ENCODE results near the gene RPL31.

RPL31 gene

DNA sequence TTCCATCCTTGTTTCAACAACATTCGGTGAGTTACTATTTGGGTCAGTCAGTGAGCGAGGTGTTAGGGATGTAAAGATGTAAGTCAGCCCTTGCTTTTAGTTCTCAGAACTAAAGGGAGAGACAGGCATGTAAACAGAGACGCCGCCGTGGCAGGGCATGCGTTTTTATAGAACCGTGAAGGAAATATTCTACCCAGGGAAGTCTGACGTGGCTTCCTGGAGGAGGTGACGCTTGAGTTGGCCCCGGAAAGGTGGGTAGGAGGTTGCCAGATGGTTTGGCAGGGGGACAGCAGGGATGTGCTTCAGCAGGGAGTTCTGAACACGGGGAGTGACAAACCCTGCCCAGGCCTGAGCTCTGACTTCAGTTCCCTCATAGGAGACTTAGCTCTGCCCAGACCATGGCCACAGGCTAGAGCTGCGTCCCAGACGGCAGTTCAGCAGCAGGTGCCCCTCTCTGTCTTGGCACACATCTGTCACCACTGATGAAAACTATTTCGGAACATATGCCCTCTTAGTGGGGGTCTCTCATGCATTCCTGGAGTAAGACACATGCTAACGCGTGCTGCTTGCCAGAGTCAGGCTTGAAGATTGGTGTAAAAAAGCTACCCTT lies 23.4 kb upstream of the RPL31 start:
- no peaks in the 10 kb centered on the region for H3K27me3 ChIP-seq (ENCODE audit: insufficient read depth, low read length, poor library complexity)
- TF ChIP-seq CTCF (IDR thresholded peaks at IDR 0.05; ENCODE audit: borderline replicate concordance, extremely low read depth, low read length, poor library complexity, severe bottlenecking) = no peak
- ATAC-seq (ENCODE audit: insufficient read depth, low read depth) = no peak

DNA sequence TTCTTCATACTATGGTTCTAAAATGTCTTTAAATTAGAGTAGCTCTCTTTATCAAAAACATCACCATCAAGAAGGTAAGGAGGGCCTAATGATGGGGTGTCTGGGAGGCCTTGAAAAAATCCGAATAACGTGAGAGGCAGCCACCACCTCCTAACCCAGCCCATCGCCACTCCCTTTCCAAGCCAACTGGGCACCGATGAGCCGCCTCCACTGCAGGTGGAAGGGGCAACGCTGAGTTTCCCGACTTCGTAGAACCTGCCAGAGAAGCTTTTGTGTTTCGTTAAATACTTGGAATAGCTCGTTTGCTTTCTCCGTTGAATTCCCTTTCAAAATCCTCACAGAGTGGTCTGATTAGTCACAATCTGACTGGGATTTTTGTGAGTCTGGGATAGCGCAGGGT lies 22.0 kb upstream of the RPL31 start:
- ATAC-seq (ENCODE audit: insufficient read depth, low read depth) (no peak), DNase-seq (no peak)
- no peaks in the 10 kb centered on the region for H3K36me3 ChIP-seq (ENCODE audit: insufficient read depth, low read length)
- no peaks in the 10 kb centered on the region for H3K4me1 ChIP-seq (ENCODE audit: insufficient read depth, low read length)
- H4K20me1 ChIP-seq (ENCODE audit: insufficient read depth, low read length) = 0 out of 2 replicates have a peak, but pooled peaks cover 1% of the 10 kb centered on the region
- no peak overlapping the region for H3K27ac ChIP-seq (ENCODE audit: low read length)
- no peak overlapping the region for H2AFZ ChIP-seq (ENCODE audit: low read depth, low read length)
- no peaks in the 10 kb centered on the region for H3K9me3 ChIP-seq (ENCODE audit: insufficient read depth, low read length, severe bottlenecking)
- H3K27me3 ChIP-seq (ENCODE audit: insufficient read depth, low read length, poor library complexity) = no peaks in the 10 kb centered on the region
- H3K4me2 ChIP-seq (ENCODE audit: insufficient read depth, low read length) = no peak overlapping the region
- no peaks in the 10 kb centered on the region for H3K79me2 ChIP-seq (ENCODE audit: insufficient read depth, low read length)
- no peak overlapping the region for H3K4me3 ChIP-seq (ENCODE audit: low read depth in 1 of 2, low read length in 2 of 2)
- H3K9ac ChIP-seq (ENCODE audit: low read depth, low read length) = no peak overlapping the region
- TF ChIP-seq CTCF (IDR thresholded peaks at IDR 0.05; ENCODE audit: borderline replicate concordance, extremely low read depth, low read length, poor library complexity, severe bottlenecking) = no peak
- TF ChIP-seq EZH2 (IDR thresholded peaks at IDR 0.05; ENCODE audit: borderline replicate concordance, low read depth, low read length, severe bottlenecking) = no peak

More for the DNA sequence above, 23.4 kb upstream of the RPL31 start:
- Histone ChIP-seq H3K27ac (ENCODE audit: low read length) (no peak overlapping the region), H4K20me1 (ENCODE audit: insufficient read depth, low read length) (no peaks in the 10 kb centered on the region), H3K4me3 (ENCODE audit: low read depth in 1 of 2, low read length in 2 of 2) (no peak overlapping the region), H3K36me3 (ENCODE audit: insufficient read depth, low read length) (0 out of 2 replicates have a peak, but pooled peaks cover 4% of the 10 kb centered on the region), H3K79me2 (ENCODE audit: insufficient read depth, low read length) (no peaks in the 10 kb centered on the region), H3K9ac (ENCODE audit: low read depth, low read length) (no peak overlapping the region), H2AFZ (ENCODE audit: low read depth, low read length) (no peak overlapping the region), H3K4me2 (ENCODE audit: insufficient read depth, low read length) (no peak overlapping the region), H3K9me3 (ENCODE audit: insufficient read depth, low read length, severe bottlenecking) (no peaks in the 10 kb centered on the region), H3K4me1 (ENCODE audit: insufficient read depth, low read length) (no peaks in the 10 kb centered on the region)
- DNase-seq = no peak

- no peak for ATAC-seq (ENCODE audit: insufficient read depth, low read depth)
- H3K4me2 ChIP-seq (ENCODE audit: insufficient read depth, low read length) = no peak overlapping the region
- 0 out of 2 replicates have a peak, but pooled peaks cover 3% of the 10 kb centered on the region for H4K20me1 ChIP-seq (ENCODE audit: insufficient read depth, low read length)
- no peaks in the 10 kb centered on the region for H3K4me1 ChIP-seq (ENCODE audit: insufficient read depth, low read length)
- no peaks in the 10 kb centered on the region for H3K9me3 ChIP-seq (ENCODE audit: insufficient read depth, low read length, severe bottlenecking)
- TF ChIP-seq CTCF (IDR thresholded peaks at IDR 0.05; ENCODE audit: borderline replicate concordance, extremely low read depth, low read length, poor library complexity, severe bottlenecking) = no peak
- TF ChIP-seq EZH2 (IDR thresholded peaks at IDR 0.05; ENCODE audit: borderline replicate concordance, low read depth, low read length, severe bottlenecking) = no peak
- no peak overlapping the region for H3K4me3 ChIP-seq (ENCODE audit: low read depth in 1 of 2, low read length in 2 of 2)
- no peak overlapping the region for H2AFZ ChIP-seq (ENCODE audit: low read depth, low read length)
- H3K27ac ChIP-seq (ENCODE audit: low read length) = no peak overlapping the region
- no peaks in the 10 kb centered on the region for H3K79me2 ChIP-seq (ENCODE audit: insufficient read depth, low read length)
- H3K36me3 ChIP-seq (ENCODE audit: insufficient read depth, low read length) = no peaks in the 10 kb centered on the region
- H3K9ac ChIP-seq (ENCODE audit: low read depth, low read length) = no peak overlapping the region
- DNase-seq = no peak
- H3K27me3 ChIP-seq (ENCODE audit: insufficient read depth, low read length, poor library complexity) = no peaks in the 10 kb centered on the region
Measured at GRCh38 chr2:100981011-100981410, 21.1 kb upstream of the RPL31 start.
